HL-60 (cell line): ENCODE results near the gene B3GALNT1.

Experiments used
- DNase-seq, 2 experiments: peaks; one replicate each; pipeline ENCODE4 v3.0.0-alpha.2; 2010 to 2020; ENCODE audit warnings: low read depth in 1 of 2, low spot score in 1 of 2
- H3K27ac ChIP-seq: fragments of 250-450 bp; sonication (Bioruptor Pico); replicated peaks from 2 replicates; pipeline ENCODE4 v1.5.1; 2020; ENCODE audit warnings: mild to moderate bottlenecking, moderate library complexity
- H3K27me3 ChIP-seq: fragments of 250-450 bp; sonication (Bioruptor Pico); 2 replicates; pipeline ENCODE4 v1.5.1; 2021; ENCODE audit warnings: mild to moderate bottlenecking, moderate library complexity; ENCODE audit not compliant: insufficient read depth, poor library complexity, severe bottlenecking
- H3K4me3 ChIP-seq: replicated peaks from 2 replicates; pipeline ENCODE4 v1.5.1; 2011; ENCODE audit warnings: mild to moderate bottlenecking, control low read depth, low read length; ENCODE audit not compliant: insufficient read depth
- GABPA ChIP-seq: IDR thresholded peaks from 2 replicates; pipeline ENCODE4 v1.6.1; 2012; ENCODE audit warnings: low read depth
- POLR2AphosphoS5 ChIP-seq: IDR thresholded peaks from 2 replicates; pipeline ENCODE4 v1.6.1; 2012; ENCODE audit warnings: low read depth
- SPI1 ChIP-seq: IDR thresholded peaks from 2 replicates; pipeline ENCODE4 v1.6.1; 2012; ENCODE audit warnings: low read depth, mild to moderate bottlenecking, borderline replicate concordance
- TF ChIP-seq, protein P1 (sequence below): IDR thresholded peaks from one replicate; pipeline ENCODE4 v1.5.1; 2011; ENCODE audit warnings: low read length, control low read depth, inconsistent platforms; ENCODE audit not compliant: insufficient read depth
- TF ChIP-seq, protein P2 (sequence below): IDR thresholded peaks from 2 replicates; pipeline ENCODE4 v1.6.1; 2012; ENCODE audit warnings: low read depth; ENCODE audit not compliant: insufficient replicate concordance

B3GALNT1 gene

DNA sequence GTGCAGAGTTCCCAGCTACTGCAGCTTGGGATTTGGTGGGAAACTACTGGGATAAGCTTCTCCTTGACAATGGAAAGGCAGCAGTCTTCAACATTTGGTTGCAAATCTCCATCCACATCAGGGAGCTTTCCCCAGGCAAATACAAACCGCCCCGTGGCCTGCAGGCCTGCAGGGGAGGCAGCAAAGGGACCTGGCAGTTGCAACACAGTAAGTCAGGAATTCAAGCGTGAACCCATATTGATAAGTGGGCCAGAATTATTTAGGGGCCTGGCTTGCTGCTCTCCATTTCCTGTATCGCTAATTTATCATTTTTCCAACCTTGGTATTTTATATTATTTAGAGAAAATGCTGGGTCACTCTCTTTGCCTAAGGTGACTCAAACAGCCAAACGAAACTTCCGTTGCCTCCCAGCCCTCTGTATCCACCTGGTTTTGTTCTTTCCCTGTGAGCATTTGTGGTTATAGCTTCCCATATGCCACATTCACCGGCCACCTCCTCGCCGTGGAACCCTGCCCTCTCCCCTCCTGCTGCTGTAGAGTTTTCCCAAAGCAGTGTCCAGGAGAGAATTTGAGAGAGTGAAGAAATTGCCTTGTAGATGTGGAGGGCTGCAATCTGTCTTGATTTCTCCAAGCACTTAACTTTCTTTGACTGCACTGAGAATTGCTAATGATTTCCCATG is 34.8 kb downstream of the B3GALNT1 start:
- TF ChIP-seq, protein P1, sequence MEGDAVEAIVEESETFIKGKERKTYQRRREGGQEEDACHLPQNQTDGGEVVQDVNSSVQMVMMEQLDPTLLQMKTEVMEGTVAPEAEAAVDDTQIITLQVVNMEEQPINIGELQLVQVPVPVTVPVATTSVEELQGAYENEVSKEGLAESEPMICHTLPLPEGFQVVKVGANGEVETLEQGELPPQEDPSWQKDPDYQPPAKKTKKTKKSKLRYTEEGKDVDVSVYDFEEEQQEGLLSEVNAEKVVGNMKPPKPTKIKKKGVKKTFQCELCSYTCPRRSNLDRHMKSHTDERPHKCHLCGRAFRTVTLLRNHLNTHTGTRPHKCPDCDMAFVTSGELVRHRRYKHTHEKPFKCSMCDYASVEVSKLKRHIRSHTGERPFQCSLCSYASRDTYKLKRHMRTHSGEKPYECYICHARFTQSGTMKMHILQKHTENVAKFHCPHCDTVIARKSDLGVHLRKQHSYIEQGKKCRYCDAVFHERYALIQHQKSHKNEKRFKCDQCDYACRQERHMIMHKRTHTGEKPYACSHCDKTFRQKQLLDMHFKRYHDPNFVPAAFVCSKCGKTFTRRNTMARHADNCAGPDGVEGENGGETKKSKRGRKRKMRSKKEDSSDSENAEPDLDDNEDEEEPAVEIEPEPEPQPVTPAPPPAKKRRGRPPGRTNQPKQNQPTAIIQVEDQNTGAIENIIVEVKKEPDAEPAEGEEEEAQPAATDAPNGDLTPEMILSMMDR, result no peak
- TF ChIP-seq, protein P2, sequence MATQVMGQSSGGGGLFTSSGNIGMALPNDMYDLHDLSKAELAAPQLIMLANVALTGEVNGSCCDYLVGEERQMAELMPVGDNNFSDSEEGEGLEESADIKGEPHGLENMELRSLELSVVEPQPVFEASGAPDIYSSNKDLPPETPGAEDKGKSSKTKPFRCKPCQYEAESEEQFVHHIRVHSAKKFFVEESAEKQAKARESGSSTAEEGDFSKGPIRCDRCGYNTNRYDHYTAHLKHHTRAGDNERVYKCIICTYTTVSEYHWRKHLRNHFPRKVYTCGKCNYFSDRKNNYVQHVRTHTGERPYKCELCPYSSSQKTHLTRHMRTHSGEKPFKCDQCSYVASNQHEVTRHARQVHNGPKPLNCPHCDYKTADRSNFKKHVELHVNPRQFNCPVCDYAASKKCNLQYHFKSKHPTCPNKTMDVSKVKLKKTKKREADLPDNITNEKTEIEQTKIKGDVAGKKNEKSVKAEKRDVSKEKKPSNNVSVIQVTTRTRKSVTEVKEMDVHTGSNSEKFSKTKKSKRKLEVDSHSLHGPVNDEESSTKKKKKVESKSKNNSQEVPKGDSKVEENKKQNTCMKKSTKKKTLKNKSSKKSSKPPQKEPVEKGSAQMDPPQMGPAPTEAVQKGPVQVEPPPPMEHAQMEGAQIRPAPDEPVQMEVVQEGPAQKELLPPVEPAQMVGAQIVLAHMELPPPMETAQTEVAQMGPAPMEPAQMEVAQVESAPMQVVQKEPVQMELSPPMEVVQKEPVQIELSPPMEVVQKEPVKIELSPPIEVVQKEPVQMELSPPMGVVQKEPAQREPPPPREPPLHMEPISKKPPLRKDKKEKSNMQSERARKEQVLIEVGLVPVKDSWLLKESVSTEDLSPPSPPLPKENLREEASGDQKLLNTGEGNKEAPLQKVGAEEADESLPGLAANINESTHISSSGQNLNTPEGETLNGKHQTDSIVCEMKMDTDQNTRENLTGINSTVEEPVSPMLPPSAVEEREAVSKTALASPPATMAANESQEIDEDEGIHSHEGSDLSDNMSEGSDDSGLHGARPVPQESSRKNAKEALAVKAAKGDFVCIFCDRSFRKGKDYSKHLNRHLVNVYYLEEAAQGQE, result no peak
- TF ChIP-seq SPI1 (no peak), POLR2AphosphoS5 (no peak), GABPA (no peak)
- no peak for DNase-seq
- Histone ChIP-seq H3K27ac (no peak overlapping the region), H3K4me3 (no peak overlapping the region), H3K27me3 (no peaks in the 10 kb centered on the region)

GRCh38 chr3:161069511-161070251 is 35.5 kb downstream of the B3GALNT1 start:
- no peak overlapping the region for H3K4me3 ChIP-seq

DNA sequence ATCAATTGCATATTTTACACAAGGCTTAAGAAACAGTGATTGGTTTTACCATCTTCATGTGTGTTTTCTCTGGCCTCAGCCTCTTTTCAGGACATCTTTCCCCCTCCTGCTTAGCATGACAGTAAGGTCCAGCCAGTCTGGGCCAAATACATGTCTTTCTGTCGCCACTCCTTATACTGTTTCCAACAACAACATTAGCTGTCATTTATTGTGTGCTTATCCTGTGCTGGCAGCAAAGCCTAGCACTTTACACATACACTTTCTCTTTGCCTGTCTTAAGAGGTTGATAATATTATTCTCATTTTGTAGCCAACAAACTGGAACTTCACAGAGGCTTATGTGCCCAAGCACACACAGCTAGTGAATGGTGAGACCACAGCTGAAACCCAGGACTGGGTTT is 37.8 kb downstream of the B3GALNT1 start:
- H3K27ac ChIP-seq, result peak overlapping the region; percentile 51
- no peaks in the 10 kb centered on the region for H3K27me3 ChIP-seq
- TF ChIP-seq POLR2AphosphoS5 (no peak), SPI1 (no peak), GABPA (no peak)
- TF ChIP-seq, protein P2, result no peak
- TF ChIP-seq, protein P1, result no peak
- no peak for DNase-seq
- no peak overlapping the region for H3K4me3 ChIP-seq

More at GRCh38 chr3:161069511-161070251, 35.5 kb downstream of the B3GALNT1 start:
- no peak for TF ChIP-seq SPI1
- TF ChIP-seq, protein P2, result no peak
- TF ChIP-seq GABPA, result no peak
- TF ChIP-seq POLR2AphosphoS5, result no peak
- TF ChIP-seq, protein P1, result no peak
- Histone ChIP-seq H3K27me3 (no peaks in the 10 kb centered on the region), H3K27ac (no peak overlapping the region)
- DNase-seq, result peak in 1 of 2 experiments; percentile 59
